Activated T-cell treated with anti-CD3 and anti-CD28 coated beads, Interleukin-2, amount 50 U/mL, for 72 hours (primary cell): ENCODE results near the gene GRIP1. TPM values are rescaled to one million over a fixed set of nuclear protein-coding genes. Genes with fewer than 3 reads are reported as not detected.

Source experiments
- ATAC-seq, 2 donors: fragments of 150-1000 bp; cut with Tn5 transposase; replicated peaks in 1 of 2; 2 replicates each; pipeline ENCODE4 v1.10.0; 2021; ENCODE audit warnings: moderate library complexity in 2 of 2, mild to moderate bottlenecking in 1 of 2
- DNase-seq, 2 donors: peaks; one replicate each; pipeline ENCODE4 v3.0.0; 2021 to 2022; ENCODE audit warnings: mixed read lengths in 1 of 2
- H3K27ac Mint-ChIP-seq: one replicate; pipeline ENCODE4 v1.8.0; 2022; ENCODE audit warnings: mild to moderate bottlenecking, moderate library complexity, mixed read lengths
- H3K27me3 Mint-ChIP-seq: one replicate; pipeline ENCODE4 v1.8.0; 2022; ENCODE audit warnings: low read depth, mixed read lengths
- H3K36me3 Mint-ChIP-seq, 2 donors: one replicate each; pipeline ENCODE4 v1.8.0; 2022; ENCODE audit warnings: mixed read lengths in 2 of 2, mild to moderate bottlenecking in 1 of 2; ENCODE audit not compliant: insufficient read depth in 2 of 2
- H3K4me1 Mint-ChIP-seq: one replicate; pipeline ENCODE4 v1.8.0; 2022; ENCODE audit warnings: low read depth, mixed read lengths
- H3K4me3 Mint-ChIP-seq, 2 donors: one replicate each; pipeline ENCODE4 v1.8.0; 2022; ENCODE audit warnings: mild to moderate bottlenecking in 2 of 2, mixed read lengths in 2 of 2, moderate library complexity in 2 of 2
- H3K9me3 Mint-ChIP-seq, 2 donors: one replicate each; pipeline ENCODE4 v1.8.0; 2022; ENCODE audit warnings: mixed read lengths in 2 of 2
- total RNA-seq, 2 donors: library from RNA; stranded (reverse); gene quantifications; one replicate each; pipeline ENCODE4 v1.2.3, GENCODE V29; 2022

GRIP1 gene
- total RNA-seq, 2 donors from 2014 or later: 0.44 to 2.3 TPM

DNA sequence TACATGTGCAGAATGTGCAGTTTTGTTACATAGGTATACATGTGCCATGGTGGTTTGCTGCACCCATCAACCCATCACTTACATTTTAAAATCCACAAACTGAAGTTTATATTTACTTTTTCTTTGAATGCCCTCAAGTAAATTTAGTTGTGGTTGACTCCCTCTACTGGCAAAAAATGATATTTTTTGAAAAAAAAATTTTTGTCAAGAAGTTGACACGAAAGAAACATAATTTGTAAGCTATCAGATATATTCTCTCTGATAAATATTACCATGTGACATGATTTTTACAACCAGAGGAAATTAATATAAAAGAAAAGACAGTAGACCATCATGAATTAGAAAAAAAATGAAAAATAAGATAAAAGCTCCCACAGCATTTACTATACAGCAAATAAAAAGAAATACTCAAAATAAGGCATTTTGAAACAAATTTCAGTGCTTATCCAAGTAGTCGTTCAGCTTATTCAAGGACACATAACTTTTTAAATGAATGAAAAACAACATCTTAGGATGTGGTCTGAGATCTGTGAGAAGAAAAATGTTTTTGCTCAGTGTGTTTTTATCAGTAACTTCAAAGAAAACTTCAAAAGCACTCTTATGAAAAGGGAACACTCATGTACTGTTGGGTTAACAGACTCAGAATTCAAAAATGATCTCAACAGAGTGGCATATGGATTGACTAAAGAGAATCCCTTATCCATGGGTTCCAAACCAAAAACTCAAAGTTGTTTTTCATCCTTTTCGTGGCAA is 30.0 kb upstream of the GRIP1 start:
- Mint-ChIP-seq H3K27ac (peak overlapping the region; percentile 72), H3K27me3 (no peaks in the 10 kb centered on the region), H3K9me3 (no peaks in the 10 kb centered on the region), H3K4me3 (peak overlapping the region; percentile 46 to 55), H3K4me1 (peaks cover 28% of the 10 kb centered on the region), H3K36me3 (no peaks in the 10 kb centered on the region)
- DNase-seq (no peak), ATAC-seq (peak in 1 of 2 donors; percentile 24)

GRCh38 chr12:66707002-66707697 is 28.3 kb upstream of the GRIP1 start:
- H3K36me3 Mint-ChIP-seq: no peaks in the 10 kb centered on the region
- H3K27ac Mint-ChIP-seq: no peak overlapping the region
- H3K4me3 Mint-ChIP-seq: no peak overlapping the region

GRCh38 chr12:66699738-66700482 is 21.0 kb upstream of the GRIP1 start:
- Mint-ChIP-seq H3K9me3 (peaks cover 2% of the 10 kb centered on the region in 2 donors), H3K4me3 (no peak overlapping the region), H3K4me1 (peaks cover 19% of the 10 kb centered on the region), H3K27me3 (peaks cover 18% of the 10 kb centered on the region), H3K36me3 (peaks cover 0 to 2% of the 10 kb centered on the region in 2 donors), H3K27ac (no peak overlapping the region)
- ATAC-seq (no peak), DNase-seq (no peak)

More at GRCh38 chr12:66707002-66707697, 28.3 kb upstream of the GRIP1 start:
- DNase-seq (no peak), ATAC-seq (no peak)
- Mint-ChIP-seq H3K27me3 (peaks cover 10% of the 10 kb centered on the region), H3K4me1 (peaks cover 15% of the 10 kb centered on the region), H3K9me3 (no peaks in the 10 kb centered on the region)

DNA sequence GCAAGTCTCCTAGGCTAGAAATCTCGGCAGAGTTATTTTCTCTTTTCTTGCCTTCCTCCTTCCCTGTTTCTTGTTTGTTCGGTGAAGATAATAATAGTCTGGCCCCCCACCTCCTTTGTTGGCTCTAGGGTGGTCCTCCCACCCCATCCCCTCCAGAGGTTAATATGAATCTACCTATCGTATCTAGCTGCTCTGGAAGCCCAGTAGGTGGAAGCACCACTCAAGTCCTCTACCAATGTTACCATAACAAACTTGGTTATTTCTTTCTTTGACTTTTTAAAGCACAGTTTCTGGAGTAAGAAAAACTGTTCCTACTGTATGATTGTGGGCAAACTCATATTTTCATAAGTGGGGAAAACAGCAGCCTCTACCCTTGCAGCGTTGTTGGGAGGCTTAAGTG is 19.7 kb upstream of the GRIP1 start:
- peaks cover 18% of the 10 kb centered on the region for H3K27me3 Mint-ChIP-seq
- ATAC-seq (no peak), DNase-seq (no peak)
- no peak overlapping the region for H3K27ac Mint-ChIP-seq
- peaks cover 19% of the 10 kb centered on the region for H3K4me1 Mint-ChIP-seq
- H3K4me3 Mint-ChIP-seq: no peak overlapping the region
- peaks cover 0 to 2% of the 10 kb centered on the region in 2 donors for H3K36me3 Mint-ChIP-seq
- H3K9me3 Mint-ChIP-seq: peaks cover 2% of the 10 kb centered on the region in 2 donors

GRCh38 chr12:66697404-66697803 is 18.5 kb upstream of the GRIP1 start:
- ATAC-seq (no peak), DNase-seq (no peak)
- Mint-ChIP-seq H3K27ac (no peak overlapping the region), H3K4me3 (no peak overlapping the region), H3K27me3 (peaks cover 8% of the 10 kb centered on the region), H3K4me1 (peaks cover 19% of the 10 kb centered on the region), H3K36me3 (peaks cover 0 to 2% of the 10 kb centered on the region in 2 donors), H3K9me3 (peaks cover 2% of the 10 kb centered on the region in 2 donors)

DNA sequence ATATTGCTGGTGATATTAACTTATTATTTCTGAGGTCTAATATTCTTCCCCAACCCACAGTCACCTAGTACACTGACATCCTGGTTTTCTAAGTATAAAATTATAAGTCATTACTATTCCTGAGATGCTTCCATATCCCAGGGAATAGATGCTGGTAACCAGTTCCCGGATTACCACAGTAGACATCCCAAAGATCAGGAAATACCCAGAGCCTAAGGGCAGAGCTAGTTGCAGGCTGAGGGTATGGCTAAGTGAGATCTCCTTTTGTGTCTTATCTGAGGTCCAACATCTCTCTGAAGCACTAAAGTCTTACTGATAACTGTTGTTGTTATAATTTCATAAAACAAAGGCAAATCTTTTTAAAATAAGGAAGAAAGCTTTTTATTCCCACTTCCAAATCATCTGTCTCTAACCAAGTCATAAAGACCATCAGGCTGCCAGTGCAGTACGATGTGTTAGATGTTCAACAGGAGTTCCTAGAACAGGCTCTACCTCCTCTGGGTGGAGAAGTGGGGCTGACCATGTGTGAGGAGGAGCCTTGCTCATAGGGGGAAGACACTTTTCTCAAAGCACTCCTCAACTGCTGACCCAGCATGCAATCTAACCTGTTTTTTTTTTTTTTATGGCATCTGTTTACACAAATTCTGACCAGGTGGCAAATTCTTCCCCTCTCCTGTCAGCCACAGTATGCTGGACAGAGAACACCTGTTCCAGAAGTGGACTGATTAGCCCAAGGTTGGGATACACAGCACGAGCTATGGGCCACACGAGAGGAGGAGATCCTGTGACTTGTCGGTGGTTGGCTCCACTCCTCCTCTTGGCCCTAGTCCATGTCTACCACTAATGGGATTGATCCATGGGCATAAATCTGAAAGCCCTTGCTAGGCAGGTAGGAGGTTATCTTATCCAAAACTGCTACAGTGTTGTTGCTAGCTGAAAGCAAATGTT is 16.1 kb upstream of the GRIP1 start:
- H3K9me3 Mint-ChIP-seq: peaks cover 2% of the 10 kb centered on the region in 2 donors
- no peak for ATAC-seq
- no peak for DNase-seq
- peaks cover 8% of the 10 kb centered on the region for H3K27me3 Mint-ChIP-seq
- H3K4me3 Mint-ChIP-seq: no peak overlapping the region
- peaks cover 0 to 2% of the 10 kb centered on the region in 2 donors for H3K36me3 Mint-ChIP-seq
- peaks cover 18% of the 10 kb centered on the region for H3K4me1 Mint-ChIP-seq
- no peak overlapping the region for H3K27ac Mint-ChIP-seq

DNA sequence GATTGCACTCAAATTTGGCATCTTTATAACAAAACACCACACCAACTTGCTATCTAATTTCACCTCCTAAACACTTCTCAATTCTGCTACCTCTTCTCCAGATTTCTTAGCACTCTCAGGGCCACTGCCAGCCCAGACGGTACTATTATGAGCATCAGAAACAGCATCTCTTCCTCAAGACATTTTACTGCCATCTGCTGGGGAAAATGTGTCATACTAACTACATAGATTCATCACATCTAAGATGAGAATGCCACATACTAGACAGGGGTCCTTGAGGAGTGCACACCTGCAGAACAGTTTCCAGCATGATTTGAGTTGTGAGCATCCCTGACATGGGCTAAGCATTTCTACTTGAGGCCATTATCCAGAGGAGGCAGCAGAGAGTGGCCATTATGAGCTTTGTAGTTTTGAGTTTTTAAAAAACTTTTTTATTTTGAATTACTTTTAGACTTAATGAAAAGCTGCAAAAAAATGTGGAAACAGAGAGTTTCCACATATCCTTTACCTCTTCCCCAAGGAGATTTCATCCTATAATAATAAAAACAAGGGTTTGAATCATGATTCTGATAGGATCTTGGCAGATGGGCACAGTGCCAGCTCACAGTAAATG is 15.1 kb upstream of the GRIP1 start:
- Mint-ChIP-seq H3K36me3 (no peaks in the 10 kb centered on the region), H3K27me3 (peaks cover 8% of the 10 kb centered on the region)

DNA sequence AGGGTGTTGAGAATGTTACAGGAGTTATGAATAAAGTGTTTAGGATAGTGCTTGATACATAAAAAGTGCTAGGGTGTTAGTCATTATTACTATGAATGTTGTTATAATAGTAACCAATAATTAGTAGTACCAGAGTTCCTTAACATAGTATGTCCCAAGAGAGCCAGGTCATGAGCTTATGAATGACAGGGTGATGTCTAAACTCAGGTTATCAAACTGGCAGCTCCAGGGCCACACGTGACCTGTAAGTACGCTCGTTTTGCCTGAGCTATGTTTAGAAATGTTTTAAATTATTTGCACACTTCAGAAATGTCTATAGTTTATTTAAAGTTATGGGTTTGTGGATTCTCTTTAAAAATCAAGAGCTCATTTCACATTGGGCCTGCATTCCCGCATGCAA is 14.1 kb upstream of the GRIP1 start:
- H3K4me3 Mint-ChIP-seq: no peak overlapping the region
- H3K27me3 Mint-ChIP-seq: peaks cover 8% of the 10 kb centered on the region
- ATAC-seq (no peak), DNase-seq (no peak)
- no peak overlapping the region for H3K27ac Mint-ChIP-seq
- no peaks in the 10 kb centered on the region for H3K9me3 Mint-ChIP-seq
- H3K4me1 Mint-ChIP-seq: no peaks in the 10 kb centered on the region
- H3K36me3 Mint-ChIP-seq: no peaks in the 10 kb centered on the region

More for the DNA sequence above, 15.1 kb upstream of the GRIP1 start:
- peak; percentile 76 to 84 for ATAC-seq
- Mint-ChIP-seq H3K9me3 (no peaks in the 10 kb centered on the region), H3K4me1 (peaks cover 10% of the 10 kb centered on the region), H3K27ac (no peak overlapping the region), H3K4me3 (no peak overlapping the region)
- peak; percentile 21 to 27 for DNase-seq

DNA sequence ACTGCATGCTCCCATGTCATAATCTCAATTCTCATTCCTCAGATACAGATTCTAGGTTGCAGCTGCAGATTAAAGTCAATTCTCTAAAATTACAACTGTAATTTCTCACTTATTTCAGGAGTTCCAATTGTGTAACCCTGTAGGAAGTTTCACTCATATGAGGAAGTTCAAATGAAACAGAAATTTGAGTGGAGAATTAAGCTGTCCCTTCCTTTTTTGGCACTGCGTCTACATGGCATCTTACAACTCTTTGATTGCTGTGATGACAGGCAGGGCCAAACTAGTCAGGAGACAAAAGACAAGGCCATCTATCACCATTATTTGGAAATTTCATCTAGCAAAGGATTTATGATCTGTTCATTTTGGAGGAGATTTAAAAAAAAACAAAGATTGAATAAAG is 13.3 kb upstream of the GRIP1 start:
- H3K27ac Mint-ChIP-seq: no peak overlapping the region
- H3K36me3 Mint-ChIP-seq: no peaks in the 10 kb centered on the region
- no peaks in the 10 kb centered on the region for H3K4me1 Mint-ChIP-seq
- no peak overlapping the region for H3K4me3 Mint-ChIP-seq
- ATAC-seq (no peak), DNase-seq (no peak)
- H3K27me3 Mint-ChIP-seq: peaks cover 8% of the 10 kb centered on the region
- H3K9me3 Mint-ChIP-seq: no peaks in the 10 kb centered on the region

- Mint-ChIP-seq H3K9me3 (no peaks in the 10 kb centered on the region), H3K27ac (no peak overlapping the region), H3K36me3 (no peaks in the 10 kb centered on the region), H3K4me3 (no peak overlapping the region), H3K27me3 (peaks cover 12% of the 10 kb centered on the region), H3K4me1 (no peaks in the 10 kb centered on the region)
- ATAC-seq (peak; percentile 64 to 75), DNase-seq (peak; percentile 35 to 36)
These were observed 10.1 kb upstream of the GRIP1 start for GRCh38 chr12:66688846-66689439.

DNA sequence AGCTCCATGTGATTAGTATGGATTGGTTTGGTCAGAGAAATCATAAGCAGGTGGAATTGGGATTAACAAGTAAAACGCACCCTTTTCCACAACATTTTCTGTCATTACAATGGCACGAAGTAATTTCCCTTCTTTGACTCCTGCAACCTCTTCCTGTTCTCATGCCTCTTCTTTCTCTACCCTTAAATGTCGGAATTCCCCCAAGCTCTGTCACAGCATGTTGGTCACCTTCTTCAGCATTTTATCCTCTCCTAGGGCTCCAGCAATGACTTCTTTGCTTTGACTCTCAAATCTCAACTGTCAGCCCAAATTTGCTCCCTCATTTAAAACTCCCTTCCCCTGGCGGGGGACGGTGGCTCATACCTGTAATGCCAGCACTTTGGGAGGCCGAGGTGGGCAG is 5.3 kb upstream of the GRIP1 start:
- H3K27ac Mint-ChIP-seq: no peak overlapping the region
- no peak overlapping the region for H3K4me3 Mint-ChIP-seq
- H3K4me1 Mint-ChIP-seq: no peaks in the 10 kb centered on the region
- no peak for DNase-seq
- H3K27me3 Mint-ChIP-seq: peaks cover 37% of the 10 kb centered on the region
- H3K36me3 Mint-ChIP-seq: no peaks in the 10 kb centered on the region
- no peaks in the 10 kb centered on the region for H3K9me3 Mint-ChIP-seq
- ATAC-seq: no peak

- Mint-ChIP-seq H3K9me3 (no peaks in the 10 kb centered on the region), H3K4me1 (no peaks in the 10 kb centered on the region), H3K27me3 (peaks cover 37% of the 10 kb centered on the region), H3K4me3 (no peak overlapping the region), H3K27ac (no peak overlapping the region), H3K36me3 (no peaks in the 10 kb centered on the region)
- ATAC-seq (no peak), DNase-seq (no peak)
These were observed 4.9 kb upstream of the GRIP1 start for GRCh38 chr12:66683822-66684221.
